GM19468 (cell line): ENCODE data around the gene SEMA3F.

ENCODE experiments used
- ATAC-seq: cut with Tn5 transposase; IDR thresholded peaks from one replicate; pipeline ENCODE4 v1.9.1; 2021; ENCODE audit warnings: mild to moderate bottlenecking, moderate library complexity, moderate number of reproducible peaks; ENCODE audit not compliant: unreplicated experiment; ENCODE audit errors: extremely low read depth

Gene SEMA3F

DNA sequence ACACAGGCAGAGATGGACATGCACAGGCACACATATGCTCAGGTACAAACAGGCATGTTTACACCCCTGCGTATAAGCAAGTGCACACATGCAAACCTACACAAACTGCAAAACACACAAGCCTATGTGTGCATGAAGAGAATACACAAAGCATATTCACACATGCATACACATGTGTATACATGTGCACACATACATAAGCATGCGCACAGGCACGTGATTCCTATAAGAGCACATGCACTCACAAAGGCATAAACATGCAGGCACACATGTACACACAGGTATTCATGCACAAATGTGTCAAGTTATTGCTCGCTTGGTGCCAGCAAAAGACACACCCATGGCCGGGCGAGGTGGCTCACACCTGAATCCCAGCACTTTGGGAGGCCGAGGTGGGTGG is 34.9 kb downstream of the SEMA3F start:
- ATAC-seq, result no peak

DNA sequence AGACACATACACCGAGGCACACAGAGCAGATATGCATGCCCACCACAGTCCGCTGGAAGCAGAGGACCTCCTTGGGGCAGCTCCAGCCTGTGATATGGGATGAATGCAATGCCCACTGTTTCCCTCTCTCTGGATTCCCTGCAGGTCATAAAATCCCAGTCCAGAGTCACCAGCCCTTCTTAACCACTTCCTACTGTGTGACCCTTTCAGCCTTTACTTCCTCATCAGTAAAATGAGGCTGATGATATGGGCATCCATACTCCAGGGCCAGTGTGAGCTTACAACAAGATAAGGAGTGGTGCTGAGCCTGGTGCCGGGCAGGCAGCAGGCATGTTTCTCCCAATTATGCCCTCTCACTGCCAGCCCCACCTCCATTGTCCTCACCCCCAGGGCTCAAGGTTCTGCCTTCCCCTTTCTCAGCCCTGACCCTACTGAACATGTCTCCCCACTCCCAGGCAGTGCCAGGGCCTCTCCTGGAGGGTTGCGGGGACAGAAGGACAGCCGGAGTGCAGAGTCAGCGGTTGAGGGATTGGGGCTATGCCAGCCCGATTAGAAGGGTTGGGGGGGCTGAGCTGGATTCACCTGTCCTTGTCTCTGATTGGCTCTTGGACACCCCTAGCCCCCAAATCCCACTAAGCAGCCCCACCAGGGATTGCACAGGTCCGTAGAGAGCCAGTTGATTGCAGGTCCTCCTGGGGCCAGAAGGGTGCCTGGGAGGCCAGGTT is 36.0 kb downstream of the SEMA3F start, which contains the start of gene GNAT1:
TSS of gene GNAT1 (plus strand) at position 675 of the 725 bp plus-strand sequence. CDS start 116 bp downstream, outside the sequence.
- no peak for ATAC-seq

DNA sequence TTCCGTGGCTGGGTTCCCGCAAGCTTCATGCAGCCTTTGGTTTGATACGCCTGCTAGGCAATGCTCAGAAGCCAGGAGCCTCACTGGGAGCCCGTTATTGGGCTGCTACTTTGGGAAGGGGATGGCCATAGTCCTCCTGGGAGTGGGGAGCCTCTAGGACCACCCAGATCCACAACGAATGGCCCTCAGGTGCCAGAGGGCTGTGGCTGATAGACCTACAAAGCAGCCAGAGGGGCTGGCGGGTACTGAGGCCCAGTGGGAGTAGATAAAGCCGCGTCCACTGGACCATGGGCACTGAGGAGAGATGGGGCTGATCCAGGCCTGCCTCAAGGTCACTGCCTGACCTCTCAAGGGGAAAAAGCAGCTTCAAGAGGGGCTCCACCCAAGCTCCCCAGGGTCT is 37.0 kb downstream of the SEMA3F start:
- ATAC-seq, result no peak

DNA sequence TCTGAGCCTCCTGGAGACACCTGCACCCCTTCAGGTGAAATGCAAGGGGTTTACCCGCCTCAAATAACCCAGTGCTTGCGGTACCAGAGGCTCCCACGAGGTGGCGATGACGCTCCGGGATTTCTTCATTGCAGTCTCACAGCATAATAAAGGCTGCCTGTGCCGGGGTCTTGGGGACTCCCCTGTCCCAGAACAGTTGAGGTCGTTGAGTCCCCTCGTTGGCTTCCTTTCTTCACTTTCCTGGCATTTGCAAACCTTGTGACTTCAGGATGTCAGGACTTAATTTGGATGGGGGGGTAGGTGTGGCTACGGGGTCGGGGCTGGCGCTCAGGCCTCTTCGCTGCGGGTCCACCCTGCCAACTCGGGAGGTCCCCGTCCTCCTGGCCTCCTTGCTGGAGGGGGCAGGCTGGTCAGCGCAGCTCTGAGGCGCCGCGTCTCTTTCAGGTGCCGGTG is 37.6 kb downstream of the SEMA3F start:
- ATAC-seq, result no peak

DNA sequence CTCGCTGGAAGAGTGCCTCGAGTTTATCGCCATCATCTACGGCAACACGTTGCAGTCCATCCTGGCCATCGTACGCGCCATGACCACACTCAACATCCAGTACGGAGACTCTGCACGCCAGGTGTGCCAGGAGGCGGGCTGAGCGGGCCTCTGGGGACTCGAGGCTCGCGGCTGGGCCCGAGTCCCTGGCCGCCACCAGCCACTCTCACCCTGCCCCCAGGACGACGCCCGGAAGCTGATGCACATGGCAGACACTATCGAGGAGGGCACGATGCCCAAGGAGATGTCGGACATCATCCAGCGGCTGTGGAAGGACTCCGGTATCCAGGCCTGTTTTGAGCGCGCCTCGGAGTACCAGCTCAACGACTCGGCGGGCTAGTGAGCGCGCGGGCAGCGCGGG is 38.2 kb downstream of the SEMA3F start:
- ATAC-seq, result no peak

DNA sequence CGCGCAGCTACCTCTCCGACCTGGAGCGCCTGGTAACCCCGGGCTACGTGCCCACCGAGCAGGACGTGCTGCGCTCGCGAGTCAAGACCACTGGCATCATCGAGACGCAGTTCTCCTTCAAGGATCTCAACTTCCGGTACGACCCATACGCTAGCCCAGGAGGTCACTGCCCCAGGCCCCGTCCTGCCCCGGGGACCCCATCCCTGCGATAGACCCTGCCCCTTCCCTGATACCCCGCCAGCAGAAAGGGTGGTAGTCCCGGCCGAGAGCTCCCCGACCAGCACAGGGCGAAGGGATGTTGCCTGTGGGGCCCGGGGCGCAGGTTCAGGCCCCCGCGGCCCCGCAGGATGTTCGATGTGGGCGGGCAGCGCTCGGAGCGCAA is 38.6 kb downstream of the SEMA3F start:
- no peak for ATAC-seq

DNA sequence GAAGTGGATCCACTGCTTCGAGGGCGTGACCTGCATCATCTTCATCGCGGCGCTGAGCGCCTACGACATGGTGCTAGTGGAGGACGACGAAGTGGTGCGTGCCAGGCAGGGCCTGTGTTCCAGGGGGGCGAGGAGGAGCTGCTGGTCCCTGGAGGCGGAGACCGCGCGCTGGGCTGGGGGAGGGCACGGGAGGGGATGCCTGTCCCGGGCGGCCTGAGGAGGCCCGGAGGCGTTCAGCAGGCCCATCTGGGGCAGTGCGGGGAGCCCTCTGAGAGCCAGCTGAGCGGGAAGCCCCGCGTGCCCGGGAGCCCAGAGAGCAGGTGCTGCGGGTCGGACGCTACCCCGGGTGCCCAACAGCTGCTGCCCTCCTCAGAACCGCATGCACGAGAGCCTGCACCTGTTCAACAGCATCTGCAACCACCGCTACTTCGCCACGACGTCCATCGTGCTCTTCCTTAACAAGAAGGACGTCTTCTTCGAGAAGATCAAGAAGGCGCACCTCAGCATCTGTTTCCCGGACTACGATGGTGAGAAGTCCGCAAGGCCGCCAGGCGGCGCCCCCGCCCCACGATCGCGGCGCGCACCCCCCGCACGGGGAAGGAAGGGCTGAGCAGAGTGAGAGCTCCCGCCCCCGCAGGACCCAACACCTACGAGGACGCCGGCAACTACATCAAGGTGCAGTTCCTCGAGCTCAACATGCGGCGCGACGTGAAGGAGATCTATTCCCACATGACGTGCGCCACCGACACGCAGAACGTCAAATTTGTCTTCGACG is 39.2 kb downstream of the SEMA3F start:
- ATAC-seq, result no peak

DNA sequence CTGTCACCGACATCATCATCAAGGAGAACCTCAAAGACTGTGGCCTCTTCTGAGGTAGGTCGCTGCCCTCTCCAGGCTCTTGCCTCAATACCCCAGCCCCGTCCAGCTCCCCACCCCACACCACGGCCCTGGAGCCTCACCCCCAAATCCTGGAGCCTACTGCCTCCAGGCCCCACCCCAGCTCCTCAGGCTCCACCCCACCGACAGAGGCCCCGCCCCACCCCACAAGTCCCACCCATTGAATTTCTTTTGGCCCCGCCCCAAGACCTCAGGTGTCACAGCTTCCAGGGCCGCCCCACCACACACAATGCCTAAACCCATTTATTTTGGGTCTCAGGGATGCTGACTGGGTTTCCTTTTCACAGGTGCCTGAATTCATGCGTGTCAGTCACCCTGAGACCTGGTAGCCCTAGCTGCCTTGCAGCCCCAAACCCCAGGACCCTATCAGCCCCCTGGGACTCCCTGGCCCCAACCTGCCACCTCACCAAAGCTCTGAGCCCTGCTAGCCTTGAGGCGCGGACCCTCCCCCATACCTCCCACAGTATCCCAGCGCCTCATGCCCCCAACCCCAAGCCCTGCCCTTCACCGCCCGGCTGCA is 39.9 kb downstream of the SEMA3F start:
- no peak for ATAC-seq

DNA sequence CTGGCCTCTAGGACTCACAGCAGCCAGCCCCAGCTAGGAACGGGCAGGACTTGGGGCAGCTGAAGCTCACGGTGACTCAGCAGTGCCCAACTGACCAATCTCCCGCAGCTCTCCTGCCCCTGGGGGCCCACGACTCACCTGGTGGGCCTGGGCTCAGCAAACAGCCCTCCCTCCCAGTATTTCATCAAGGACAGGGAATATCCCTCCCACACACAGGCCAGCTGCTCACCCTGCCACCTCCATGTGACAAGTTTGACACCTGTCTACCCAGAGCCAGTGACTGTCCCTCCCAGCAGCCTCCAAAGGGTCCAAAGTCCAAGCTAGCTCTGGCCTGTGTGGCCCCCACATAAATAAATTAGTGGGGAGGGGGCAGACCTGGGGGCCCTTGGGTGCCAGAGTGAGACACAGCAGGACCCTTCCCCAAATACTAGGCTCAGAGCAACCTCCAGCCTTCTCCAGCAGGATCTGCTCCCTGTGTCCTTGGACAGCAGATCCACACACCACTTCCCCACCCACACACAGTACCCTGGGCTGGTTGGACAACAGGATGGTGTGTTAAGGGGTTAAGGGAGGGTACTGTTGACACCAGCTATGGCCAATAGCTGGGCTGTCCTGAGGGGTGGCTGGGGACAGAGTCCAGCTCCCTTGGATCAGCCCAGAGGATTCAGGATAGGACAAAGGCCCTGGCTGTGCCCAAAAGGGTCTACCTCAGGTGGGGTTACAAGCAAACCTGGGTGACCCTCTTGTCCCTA is 40.6 kb downstream of the SEMA3F start:
- ATAC-seq, result no peak

DNA sequence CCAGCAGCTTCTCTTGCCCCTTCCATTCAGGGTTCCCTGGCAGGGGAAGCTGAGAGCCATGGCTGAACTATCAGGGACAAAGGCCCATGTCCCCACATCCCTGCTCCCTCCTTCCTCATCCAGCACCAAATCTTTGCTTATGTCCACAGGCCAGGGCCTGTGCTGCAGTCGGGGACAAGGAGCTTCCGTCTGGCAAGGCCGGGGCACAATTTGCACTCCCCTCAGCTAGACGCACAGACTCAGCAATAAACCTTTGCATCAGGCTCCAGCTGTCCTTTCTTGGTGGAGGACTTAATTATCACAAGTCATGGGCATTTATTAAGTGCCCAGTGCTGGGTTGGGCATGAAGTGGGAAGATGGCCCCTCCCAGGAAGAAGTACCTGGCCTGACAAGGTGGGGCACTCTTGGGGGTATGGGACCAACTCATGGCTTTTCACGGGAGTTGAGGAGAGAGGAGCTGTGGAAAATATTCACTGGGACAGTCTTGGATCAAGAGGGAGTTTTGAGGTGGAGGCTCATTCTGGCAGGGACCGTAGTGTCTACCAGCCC is 41.2 kb downstream of the SEMA3F start:
- ATAC-seq, result no peak

DNA sequence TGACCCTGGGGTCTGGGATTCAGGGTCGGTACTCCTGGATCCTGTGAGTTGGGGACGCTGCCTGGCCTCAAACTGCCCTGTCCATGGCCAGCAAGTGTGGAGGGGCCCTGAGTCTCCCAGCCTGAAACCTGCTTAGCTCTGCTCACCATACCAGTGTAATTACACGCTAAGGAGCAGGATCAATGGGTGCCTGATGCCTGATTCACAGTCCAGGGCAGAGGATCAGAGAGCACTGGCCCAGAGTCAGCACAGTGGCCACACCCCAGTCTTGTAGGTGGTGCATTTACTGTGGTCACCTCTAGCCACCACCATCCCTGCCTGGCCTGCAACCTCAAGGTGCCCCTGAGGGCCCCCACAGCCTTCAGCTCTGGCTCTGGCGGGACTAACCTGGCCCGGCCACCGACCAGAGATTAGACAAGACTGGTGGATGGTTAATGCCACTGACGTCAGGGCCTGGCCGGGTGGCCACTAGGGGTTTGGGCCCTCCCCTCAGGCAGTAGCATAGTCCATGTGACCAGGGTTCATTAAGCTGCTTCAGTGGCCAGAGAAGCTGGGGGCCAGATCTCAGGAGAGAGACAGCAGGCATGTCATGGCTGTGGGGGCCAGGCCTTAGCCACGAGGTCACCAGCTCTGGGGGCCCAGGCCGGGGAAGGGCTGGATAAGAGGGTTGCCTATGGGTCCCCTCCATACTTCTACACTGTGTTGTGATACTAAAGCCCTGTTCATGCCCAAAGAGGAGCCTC is 46.6 kb downstream of the SEMA3F start:
- no peak for ATAC-seq

DNA sequence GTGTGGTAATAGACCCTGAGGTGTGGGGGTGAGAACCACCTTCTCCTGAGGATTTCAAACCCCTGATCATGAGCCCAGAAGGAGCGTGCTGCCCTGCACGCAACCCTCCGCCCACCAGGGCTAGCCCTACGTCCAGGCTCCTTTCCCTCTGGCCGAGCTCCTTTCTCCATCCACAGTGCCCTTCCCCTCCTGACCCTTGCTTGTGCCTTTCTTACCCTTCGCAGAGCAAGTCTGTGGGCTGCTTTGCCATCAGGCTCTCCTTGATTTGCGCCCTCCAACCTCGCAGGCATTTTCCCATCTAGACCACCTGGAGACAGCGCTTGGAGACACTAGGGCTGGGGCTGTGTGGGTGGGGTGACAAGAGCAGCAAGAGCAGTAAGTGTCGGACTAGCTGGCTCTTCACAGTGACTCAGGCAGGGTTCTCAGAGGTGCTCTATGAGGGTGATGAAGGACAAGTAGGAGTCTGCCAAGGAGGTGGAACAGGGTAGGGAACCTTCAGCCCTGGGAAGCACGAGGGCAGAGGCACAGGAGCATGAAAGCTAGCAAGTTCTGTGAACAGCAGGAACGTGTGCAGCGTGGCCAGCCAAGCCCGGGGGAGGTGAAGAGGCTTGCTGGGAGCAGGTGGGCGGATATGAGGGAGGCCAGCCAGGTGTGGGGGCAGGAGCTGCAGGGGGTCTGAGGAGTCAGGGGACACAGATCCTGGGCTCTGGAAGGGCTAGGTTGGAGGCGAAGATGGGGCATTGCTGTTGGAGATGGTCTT is 47.4 kb downstream of the SEMA3F start:
- ATAC-seq, result no peak

DNA sequence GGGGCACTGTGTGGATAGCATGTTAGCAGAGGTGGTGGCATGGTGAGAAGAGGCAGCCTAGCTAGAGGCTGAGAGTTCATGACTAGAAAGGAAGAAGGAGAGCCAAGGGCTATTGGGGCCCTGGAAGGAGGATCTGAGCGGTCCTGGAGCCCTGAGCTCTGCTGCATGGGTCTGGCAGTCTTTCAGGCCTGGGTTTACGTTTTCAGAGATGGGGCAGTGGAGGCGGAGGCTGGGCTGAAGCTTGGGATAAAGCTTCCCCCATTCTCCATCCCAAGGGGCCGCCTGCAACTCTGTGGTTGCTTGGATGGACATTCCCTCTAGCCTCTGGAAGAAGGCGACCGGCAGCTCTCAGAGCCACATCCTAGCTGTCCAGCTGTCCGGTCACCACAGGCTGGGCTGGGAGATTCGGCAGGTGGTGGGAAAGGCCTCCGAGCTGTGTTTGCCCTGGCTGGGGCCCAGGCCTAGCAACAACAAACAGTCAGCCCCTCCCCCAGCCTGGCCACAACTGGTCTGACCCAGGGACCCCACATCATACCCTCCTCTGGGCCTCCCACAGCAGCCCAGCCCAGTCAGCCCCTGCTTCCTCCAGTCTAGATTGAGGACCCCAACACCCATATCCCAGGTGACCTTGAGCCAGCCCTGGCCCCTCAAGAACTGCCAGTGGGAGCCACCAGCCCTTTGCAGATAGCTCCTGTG is 48.1 kb downstream of the SEMA3F start:
- ATAC-seq, result no peak

DNA sequence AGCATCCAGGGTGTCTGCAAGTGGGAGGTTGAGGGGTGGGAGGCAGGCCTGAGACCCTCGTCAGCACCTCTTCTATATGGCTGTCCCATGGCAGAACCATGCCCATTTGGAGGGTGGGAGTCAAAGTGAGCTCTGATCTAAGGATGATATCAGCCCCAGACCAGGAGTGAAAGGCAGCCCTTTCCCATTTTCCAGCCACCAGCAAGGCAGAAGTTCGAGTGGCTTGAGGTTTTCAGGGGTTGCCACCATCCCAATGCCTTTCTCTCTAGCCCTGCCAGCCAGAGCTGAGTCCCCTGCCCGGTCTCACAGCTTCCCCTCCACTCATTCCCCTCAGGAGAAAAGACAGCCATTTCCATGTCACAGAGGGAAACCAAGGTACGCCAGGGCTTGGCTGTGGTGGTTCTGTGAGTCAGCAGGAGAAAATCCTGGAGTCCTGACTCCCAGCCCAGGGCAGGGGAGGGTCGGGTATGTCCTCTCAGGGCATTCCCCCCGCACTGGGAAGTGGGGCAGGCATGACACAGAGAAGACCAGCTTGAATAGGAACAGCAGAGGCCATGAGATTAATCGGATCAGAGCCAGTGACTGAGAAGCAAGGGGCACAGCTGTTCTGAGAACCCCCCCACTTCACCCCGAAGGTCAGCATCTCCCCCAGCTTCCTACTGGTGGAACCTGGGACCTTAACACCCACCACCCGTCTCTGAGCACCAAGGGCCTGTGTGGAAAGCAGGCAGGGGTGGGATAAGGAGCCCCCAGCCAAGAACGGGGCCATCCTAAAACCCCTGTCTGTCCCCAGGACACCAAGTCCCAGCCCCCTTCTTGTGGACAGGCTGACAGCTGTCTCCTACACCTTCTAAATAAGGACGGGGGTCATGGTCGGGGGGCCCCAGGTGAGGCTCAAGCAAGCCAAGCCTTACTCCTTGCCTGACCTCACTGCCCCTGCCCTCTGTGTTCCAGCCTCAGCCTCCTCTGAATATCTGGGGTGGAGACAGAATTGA is 49.0 kb downstream of the SEMA3F start:
- no peak for ATAC-seq

DNA sequence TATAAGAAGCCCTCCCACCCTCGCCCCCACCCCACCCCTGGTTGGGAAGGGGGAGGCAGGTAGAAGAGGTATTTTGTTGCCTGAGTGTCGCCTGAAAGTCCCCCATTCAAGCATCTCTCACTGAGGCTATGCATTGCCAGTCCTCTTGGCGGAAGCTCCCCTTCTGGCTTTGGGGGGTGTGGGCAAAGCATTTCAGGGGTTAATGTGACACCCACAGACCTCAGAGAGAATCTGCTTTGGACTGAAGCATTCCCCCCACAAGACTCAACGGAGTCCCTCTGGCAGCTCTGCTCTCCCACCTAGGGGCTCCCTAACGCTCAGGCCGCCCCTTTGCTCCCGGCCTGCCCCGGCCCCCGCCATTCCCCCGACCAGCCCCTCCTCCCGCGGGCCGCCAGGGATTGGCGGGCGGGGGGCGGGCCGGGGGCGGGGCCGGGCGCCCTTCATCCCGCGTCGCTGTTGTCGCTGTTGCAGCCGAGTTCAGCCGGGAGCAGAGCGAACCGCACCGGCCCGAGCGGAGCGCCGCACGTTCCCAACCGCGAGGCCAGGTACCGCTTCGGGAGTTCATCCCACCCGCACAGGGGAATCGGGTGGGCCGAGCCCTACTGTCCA is 49.8 kb downstream of the SEMA3F start, which contains the start of gene SLC38A3:
TSS of gene SLC38A3 (plus strand) at position 468 of the 609 bp plus-strand sequence. CDS start 8,929 bp downstream, outside the sequence.
- no peak for ATAC-seq
